ENCODE measurements around the gene TMEM39B. TPM values are rescaled to one million over a fixed set of nuclear protein-coding genes. Genes with fewer than 3 reads are reported as not detected.

Gene TMEM39B
- total and polyA plus RNA-seq, 10 donors, result 6.4 to 18.6 (median 12.0) TPM

- 80 to 93% (median 89%) methylated on average over 10 of the region's 10 CpGs for WGBS, 5 donors
- H3K36me3 ChIP-seq, result peaks cover 0 to 80% (median 45%) of the 10 kb centered on the region in 6 donors
- no peaks in the 10 kb centered on the region for H3K9me3 ChIP-seq
- no peak overlapping the region for H3K4me3 ChIP-seq
- H3K27ac ChIP-seq, result peak overlapping the region in 3 of 8 donors; percentile 2 to 36 (median 26)
- no peaks in the 10 kb centered on the region for H3K27me3 ChIP-seq (replicated peaks in 1 of 7)
- intact Hi-C loops (cut with DNase I; ENCODE audit: low total_unique reads), result no loop called here
- TF ChIP-seq POLR2A (IDR thresholded peaks at IDR 0.05) (no peak), POLR2AphosphoS5 (IDR thresholded peaks at IDR 0.05) (no peak)
- TF ChIP-seq, protein P1, sequence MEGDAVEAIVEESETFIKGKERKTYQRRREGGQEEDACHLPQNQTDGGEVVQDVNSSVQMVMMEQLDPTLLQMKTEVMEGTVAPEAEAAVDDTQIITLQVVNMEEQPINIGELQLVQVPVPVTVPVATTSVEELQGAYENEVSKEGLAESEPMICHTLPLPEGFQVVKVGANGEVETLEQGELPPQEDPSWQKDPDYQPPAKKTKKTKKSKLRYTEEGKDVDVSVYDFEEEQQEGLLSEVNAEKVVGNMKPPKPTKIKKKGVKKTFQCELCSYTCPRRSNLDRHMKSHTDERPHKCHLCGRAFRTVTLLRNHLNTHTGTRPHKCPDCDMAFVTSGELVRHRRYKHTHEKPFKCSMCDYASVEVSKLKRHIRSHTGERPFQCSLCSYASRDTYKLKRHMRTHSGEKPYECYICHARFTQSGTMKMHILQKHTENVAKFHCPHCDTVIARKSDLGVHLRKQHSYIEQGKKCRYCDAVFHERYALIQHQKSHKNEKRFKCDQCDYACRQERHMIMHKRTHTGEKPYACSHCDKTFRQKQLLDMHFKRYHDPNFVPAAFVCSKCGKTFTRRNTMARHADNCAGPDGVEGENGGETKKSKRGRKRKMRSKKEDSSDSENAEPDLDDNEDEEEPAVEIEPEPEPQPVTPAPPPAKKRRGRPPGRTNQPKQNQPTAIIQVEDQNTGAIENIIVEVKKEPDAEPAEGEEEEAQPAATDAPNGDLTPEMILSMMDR (IDR thresholded peaks at IDR 0.05 in 8 of 11, conservative IDR thresholded peaks at IDR 0.05 in 3 of 11), result no peak
- H3K4me1 ChIP-seq, result no peaks in the 10 kb centered on the region
- DNase-seq, result peak; percentile 30
These were observed 27.6 kb downstream of the TMEM39B start for GRCh38 chr1:32100359-32100758.

DNA sequence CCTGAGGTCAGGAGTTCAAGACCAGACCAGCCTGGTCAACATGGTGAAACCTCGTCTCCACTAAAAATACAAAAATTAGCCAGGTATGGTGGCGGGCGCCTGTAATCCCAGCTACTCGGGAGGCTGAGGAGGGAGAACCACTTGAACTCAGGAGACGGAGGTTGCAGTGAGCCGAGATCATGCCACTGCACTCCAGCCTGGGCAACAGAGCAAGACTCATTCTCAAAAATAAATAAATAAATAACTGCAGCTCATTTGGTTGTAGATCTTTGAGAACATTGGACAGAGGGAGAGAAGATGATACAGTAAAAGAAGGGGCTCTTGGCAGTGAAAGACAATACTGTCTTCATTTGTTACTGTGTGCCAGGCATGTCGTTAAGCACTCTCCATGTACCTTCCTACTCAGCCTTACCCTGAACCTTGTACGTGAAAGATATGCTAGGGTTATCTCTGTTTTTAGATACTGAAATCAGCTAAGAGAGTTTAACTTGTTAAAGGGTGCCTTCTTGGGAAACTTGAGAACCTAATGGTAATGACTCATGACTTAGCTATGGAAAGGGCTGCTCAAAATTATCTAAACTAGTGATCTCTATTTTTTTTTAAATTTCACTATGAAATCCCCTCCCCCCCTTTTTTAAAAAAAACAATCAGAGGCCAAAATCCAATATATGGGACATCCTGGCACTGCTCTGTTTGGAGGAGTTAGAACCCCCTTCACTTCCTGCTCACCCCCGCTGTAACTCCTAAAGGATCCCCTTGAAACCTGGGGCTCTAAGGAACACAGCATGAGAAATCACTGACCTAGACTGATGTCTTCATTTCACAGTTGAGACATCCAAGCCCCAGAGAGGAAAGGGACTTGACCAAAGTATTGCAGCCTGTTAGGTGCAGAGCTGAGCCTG lies 28.3 kb downstream of the TMEM39B start:
- WGBS, 5 donors, result 90 to 97% (median 94%) methylated on average over 9 of the region's 9 CpGs
- H3K27ac ChIP-seq, result peak overlapping the region in 2 of 8 donors; percentile 26 to 36
- DNase-seq, result peak; percentile 7
- intact Hi-C loops (cut with DNase I; ENCODE audit: low total_unique reads), result no loop called here
- TF ChIP-seq, protein P1 (IDR thresholded peaks at IDR 0.05 in 8 of 11, conservative IDR thresholded peaks at IDR 0.05 in 3 of 11), result no peak
- TF ChIP-seq POLR2A (IDR thresholded peaks at IDR 0.05) (no peak), POLR2AphosphoS5 (IDR thresholded peaks at IDR 0.05) (no peak)
- no peak overlapping the region for H3K4me3 ChIP-seq
- peaks cover 0 to 4% (median 0%) of the 10 kb centered on the region in 6 donors for H3K4me1 ChIP-seq
- peaks cover 0 to 73% (median 38%) of the 10 kb centered on the region in 6 donors for H3K36me3 ChIP-seq
- no peaks in the 10 kb centered on the region for H3K9me3 ChIP-seq
- H3K27me3 ChIP-seq (replicated peaks in 1 of 7), result no peaks in the 10 kb centered on the region

GRCh38 chr1:32104127-32104526 lies 31.4 kb downstream of the TMEM39B start:
- Histone ChIP-seq H3K4me1 (peaks cover under 1 to 27% (median 12%) of the 10 kb centered on the region in 6 donors), H3K9me3 (no peaks in the 10 kb centered on the region), H3K4me3 (no peak overlapping the region), H3K27ac (no peak overlapping the region), H3K27me3 (replicated peaks in 1 of 7) (no peaks in the 10 kb centered on the region), H3K36me3 (peaks cover 0 to 42% (median 18%) of the 10 kb centered on the region in 6 donors)
- DNase-seq, result no peak
- TF ChIP-seq, protein P1 (IDR thresholded peaks at IDR 0.05 in 8 of 11, conservative IDR thresholded peaks at IDR 0.05 in 3 of 11), result no peak
- TF ChIP-seq POLR2AphosphoS5 (IDR thresholded peaks at IDR 0.05) (no peak), POLR2A (IDR thresholded peaks at IDR 0.05) (no peak)
- WGBS, 5 donors, result 80 to 92% (median 87%) methylated on average over 4 of the region's 4 CpGs
- intact Hi-C loops (cut with DNase I; ENCODE audit: low total_unique reads), result no loop called here

- intact Hi-C loops (cut with DNase I; ENCODE audit: low total_unique reads), result no loop called here
- WGBS, 5 donors, result 80 to 100% (median 86%) methylated on average over 1 of the region's 1 CpG
- Histone ChIP-seq H3K4me1 (peaks cover 12 to 39% (median 24%) of the 10 kb centered on the region in 6 donors), H3K36me3 (peaks cover 0 to 30% (median 11%) of the 10 kb centered on the region in 6 donors), H3K4me3 (no peak overlapping the region), H3K27me3 (replicated peaks in 1 of 7) (no peaks in the 10 kb centered on the region), H3K27ac (peak overlapping the region in 1 of 8 donors; percentile 3), H3K9me3 (no peaks in the 10 kb centered on the region)
- no peak for DNase-seq
- TF ChIP-seq, protein P1 (IDR thresholded peaks at IDR 0.05 in 8 of 11, conservative IDR thresholded peaks at IDR 0.05 in 3 of 11), result no peak
- no peak for TF ChIP-seq POLR2A (IDR thresholded peaks at IDR 0.05)
- TF ChIP-seq POLR2AphosphoS5 (IDR thresholded peaks at IDR 0.05), result no peak
These were observed 32.6 kb downstream of the TMEM39B start for GRCh38 chr1:32105338-32105737.

Data from spleen (tissue), 11 donors.